NCI-H524 treated with DMSO at 0.1 percent for 48 hours (cell line): ENCODE data around the gene BARHL1.
A peak's percentile ranks its signal among the peaks of the same experiment; 100 is the strongest.

Source experiments
- DNase-seq: peaks from one replicate; lab custom pipeline; 2025; lab: John Stamatoyannopoulos, UW

BARHL1 gene

DNA sequence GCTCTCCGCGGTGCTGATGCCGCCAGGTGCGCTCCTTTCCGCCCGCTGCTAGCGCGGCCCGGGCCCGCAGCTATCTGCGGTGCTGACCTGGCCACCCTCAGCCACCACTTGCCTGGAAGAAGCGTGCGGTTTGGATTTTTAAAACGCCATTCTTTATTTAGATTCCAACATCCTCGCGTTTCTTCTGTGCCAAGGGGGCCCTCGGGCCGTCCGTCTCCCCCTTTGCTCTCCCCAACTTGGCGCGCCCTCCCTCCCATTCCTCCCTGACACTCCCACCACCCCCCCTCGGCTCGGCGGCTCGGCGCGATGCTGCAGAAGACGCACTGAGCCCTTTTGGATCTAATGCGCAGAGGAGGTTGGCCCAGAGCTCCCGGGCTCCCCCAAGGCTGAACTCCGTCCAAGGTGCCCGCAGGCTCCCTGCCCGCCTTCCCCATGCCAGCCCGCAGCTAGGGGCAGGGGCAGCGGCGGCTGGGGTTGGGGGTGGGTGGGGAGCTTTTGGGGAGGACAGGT lies at the start of gene BARHL1:
Gene BARHL1 (plus strand): TSS at position 331 of the 510 bp plus-strand sequence. CDS start 192 bp downstream, outside the sequence.
- DNase-seq, result no peak

- no peak for DNase-seq
Measured at GRCh38 chr9:132534832-132535231, 47.6 kb upstream of the BARHL1 start.

- DNase-seq, result no peak
Measured at GRCh38 chr9:132536124-132536523, 46.3 kb upstream of the BARHL1 start.

GRCh38 chr9:132537352-132537751 lies 45.1 kb upstream of the BARHL1 start:
- DNase-seq, result no peak

GRCh38 chr9:132538071-132538470 lies 44.3 kb upstream of the BARHL1 start:
- DNase-seq, result no peak

DNA sequence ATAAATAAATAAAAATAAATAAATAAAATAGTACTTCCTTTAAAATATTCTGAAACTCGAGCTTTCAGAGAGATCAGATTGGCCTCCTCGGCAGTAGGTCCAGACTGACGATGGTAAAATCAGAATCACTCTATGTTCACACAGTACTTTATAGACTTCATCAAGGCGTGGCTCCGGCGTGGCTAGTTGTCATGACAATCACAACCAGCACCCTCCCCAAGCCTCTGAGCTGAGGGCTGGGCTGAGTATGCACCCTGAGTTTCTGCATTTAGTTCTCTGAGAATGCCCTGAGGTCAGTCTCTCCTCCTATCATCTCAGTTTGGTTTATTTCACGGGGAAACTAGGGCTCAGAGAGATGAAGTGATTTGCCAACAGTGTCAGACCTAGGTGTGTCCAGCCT lies 43.3 kb upstream of the BARHL1 start:
- no peak for DNase-seq

- DNase-seq, result no peak
Measured at GRCh38 chr9:132541051-132541450, 41.4 kb upstream of the BARHL1 start.

GRCh38 chr9:132541870-132542830 lies 40.3 kb upstream of the BARHL1 start:
- no peak for DNase-seq

GRCh38 chr9:132543251-132543650 lies 39.2 kb upstream of the BARHL1 start:
- DNase-seq, result no peak

- DNase-seq, result no peak
Measured at GRCh38 chr9:132543960-132544359, 38.4 kb upstream of the BARHL1 start.

- no peak for DNase-seq
Measured at GRCh38 chr9:132545578-132545977, 36.8 kb upstream of the BARHL1 start.

- DNase-seq, result peak; percentile 47
Measured at GRCh38 chr9:132546148-132547051, 36.0 kb upstream of the BARHL1 start.

- DNase-seq, result no peak
Measured at GRCh38 chr9:132547052-132547431, 35.4 kb upstream of the BARHL1 start.

DNA sequence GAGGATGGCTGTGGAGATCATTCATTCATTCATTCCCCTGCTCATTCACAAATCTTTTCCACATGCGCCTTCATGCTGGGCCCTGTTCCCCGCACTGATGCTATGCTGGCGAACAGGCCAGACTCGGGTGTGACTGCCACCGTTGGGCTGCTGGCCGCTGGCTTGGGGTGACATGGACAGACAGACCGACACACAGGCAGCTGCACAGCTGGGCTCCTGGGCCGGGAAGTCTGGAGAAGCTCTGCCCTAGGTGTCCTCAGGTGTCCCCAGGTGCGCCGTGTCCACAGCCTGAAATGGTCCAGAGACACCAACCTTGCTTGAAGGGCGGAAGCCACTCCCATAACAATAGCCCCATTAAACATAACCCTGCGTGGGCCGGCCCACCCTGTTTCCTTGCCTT lies 35.0 kb upstream of the BARHL1 start:
- DNase-seq, result no peak

DNA sequence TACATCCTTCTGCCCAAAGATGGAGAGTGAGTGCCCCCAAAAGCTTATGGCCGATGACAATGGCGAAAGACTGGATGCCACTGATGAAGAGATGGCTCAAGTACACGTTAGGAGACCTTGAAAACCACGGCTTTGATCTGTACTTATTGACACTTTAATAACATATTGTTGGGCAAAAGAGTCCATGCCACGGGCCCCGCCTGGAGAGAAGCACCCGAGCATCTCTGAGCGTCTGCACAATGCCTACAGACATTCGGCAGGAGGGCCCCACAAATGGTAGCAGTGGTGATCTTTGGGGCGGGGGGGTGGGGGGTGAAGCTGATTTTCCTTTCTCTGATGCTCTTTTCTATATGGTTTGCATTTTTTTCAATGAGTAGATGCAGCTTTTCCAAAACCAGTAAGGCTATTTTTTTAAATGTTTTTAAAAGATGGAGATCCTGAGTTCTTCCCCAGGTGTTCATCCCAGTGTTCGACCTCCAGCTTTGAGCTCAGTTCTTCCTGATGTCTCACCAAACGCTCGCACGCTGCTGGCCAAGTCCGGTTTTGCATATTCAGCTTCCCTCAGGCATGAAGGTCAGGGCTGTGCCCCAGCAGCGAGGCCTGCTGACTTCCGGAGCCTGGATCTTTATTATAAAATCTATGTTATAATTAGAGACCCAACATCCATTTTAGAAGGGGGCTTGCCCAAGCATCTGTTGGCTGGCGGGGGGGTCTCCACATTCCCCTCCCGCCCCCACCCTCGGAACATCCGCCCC lies 34.3 kb upstream of the BARHL1 start:
- DNase-seq, result no peak

- DNase-seq, result no peak
Measured at GRCh38 chr9:132548751-132549640, 33.4 kb upstream of the BARHL1 start.

GRCh38 chr9:132551556-132551955 lies 30.9 kb upstream of the BARHL1 start:
- DNase-seq, result no peak

DNA sequence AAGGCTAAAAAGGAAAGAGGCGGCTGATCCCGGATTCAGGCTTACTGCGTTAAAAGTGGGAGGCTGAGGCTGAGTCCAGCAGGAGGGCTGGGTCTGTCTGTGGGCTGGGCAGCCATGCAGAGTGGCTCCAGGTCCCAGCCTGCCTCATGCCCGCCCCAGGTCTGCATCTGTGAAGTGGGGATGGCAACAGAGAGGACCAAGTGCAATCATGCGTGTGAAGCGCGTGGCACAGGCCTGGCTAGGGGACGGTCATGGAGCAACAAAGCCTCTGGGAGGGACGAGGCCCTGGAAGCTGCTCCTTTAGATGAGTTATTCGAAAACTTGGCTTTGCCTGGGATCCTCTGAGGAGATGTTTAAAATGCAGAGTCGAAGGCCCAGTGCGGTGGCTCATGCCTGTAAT lies 30.4 kb upstream of the BARHL1 start:
- no peak for DNase-seq

DNA sequence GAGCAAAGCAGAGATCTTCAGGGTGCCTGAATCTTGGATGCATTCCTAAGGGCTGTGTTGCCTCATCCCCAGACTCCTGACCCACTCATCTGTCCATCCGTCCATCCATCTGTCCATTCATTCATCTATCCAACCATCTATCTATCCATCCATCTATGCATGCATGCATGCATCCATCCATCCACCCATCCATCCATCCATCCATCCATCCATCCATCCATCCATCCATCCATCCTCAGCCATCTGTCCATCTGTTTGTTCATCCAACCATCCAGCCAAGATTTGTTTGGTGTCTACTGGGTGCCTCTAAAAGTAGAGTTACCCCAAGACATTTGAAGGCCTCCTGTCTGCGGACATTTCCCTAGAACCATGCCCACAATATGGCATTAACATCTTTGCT lies 27.7 kb upstream of the BARHL1 start:
- no peak for DNase-seq

DNA sequence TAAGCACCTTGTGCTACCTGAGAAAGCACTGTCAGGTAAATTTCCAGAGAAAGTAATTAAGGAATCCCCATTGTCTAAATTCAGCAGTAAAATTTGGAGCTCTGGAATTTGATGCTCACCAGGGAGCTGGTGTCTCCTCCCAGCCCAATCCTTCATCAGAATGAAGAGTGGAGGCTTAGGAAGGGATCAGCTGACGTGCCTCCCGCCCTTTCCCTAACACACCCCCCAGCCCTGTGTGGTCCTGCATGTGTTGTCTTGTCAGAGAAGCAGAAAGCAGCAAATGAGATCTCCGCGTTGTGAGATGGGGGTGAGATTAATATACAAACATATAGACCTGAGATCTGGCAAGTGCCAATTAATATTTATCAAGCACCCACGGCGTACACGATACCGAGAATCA lies 26.9 kb upstream of the BARHL1 start:
- no peak for DNase-seq

- DNase-seq, result no peak
Measured at GRCh38 chr9:132556235-132556634, 26.2 kb upstream of the BARHL1 start.
